ENCODE data around the gene DIMT1. TPM values are rescaled to one million over a fixed set of nuclear protein-coding genes. Genes with fewer than 3 reads are reported as not detected.

Gene DIMT1
- total RNA-seq, 1 donor from 2014 or later, result 20.2 TPM

DNA sequence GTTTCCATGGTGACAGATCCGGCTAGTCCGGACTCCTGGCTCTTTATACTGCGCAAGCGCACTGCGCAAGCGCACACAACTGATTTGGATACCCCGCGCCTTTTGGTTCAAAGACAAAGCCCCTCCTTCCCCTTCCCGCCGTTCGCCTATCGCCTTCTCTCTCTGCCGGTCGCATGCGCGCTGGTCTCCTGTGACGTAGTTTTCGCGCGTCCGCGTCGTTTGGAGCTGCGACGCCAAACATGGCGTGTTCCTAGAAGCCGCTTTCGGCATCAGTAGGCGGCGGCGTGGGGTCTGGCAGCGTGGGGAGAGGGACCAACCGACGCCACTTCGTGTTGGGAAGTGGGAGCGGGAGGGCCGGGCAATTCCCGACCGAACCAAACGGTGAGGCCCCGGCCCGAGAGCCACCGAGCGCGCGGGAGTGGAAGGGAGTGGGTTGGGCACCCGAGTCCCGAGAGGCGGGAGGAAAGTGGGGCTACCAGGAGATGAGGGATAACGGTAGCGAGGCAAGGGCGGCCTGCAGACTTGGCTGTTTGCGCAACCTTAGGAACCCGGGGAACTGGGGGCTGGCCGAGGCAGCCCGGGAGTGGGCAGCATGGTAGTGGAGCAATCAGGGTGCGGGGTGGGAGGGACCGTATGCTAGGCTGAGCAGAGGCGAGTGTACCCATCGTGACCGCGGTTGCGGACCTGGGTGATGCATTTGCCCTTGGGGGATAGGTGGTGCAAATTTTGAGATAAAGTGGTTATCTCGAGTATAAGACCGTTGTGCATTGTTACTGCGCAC is 9.0 kb upstream of the DIMT1 start, which contains the start of gene IPO11:
TSS of gene IPO11 (plus strand) at position 215 of the 781 bp plus-strand sequence. CDS start 24,517 bp downstream, outside the sequence.
- Mint-ChIP-seq H3K9me3 (ENCODE audit: low read depth) (no peaks in the 10 kb centered on the region), H3K4me1 (ENCODE audit: low read depth) (peaks cover 21% of the 10 kb centered on the region), H3K27me3 (ENCODE audit: low read depth) (no peaks in the 10 kb centered on the region), H3K27ac (ENCODE audit: unreplicated experiment) (peak within 1 kb of the TSS; percentile 95), H3K4me3 (ENCODE audit: unreplicated experiment) (peak within 1 kb of the TSS; percentile 88), H3K36me3 (ENCODE audit: low read depth) (no peaks in the 10 kb centered on the region)
- peak; percentile 99 for DNase-seq (ENCODE audit: low spot score)
- TF ChIP-seq, protein P1, sequence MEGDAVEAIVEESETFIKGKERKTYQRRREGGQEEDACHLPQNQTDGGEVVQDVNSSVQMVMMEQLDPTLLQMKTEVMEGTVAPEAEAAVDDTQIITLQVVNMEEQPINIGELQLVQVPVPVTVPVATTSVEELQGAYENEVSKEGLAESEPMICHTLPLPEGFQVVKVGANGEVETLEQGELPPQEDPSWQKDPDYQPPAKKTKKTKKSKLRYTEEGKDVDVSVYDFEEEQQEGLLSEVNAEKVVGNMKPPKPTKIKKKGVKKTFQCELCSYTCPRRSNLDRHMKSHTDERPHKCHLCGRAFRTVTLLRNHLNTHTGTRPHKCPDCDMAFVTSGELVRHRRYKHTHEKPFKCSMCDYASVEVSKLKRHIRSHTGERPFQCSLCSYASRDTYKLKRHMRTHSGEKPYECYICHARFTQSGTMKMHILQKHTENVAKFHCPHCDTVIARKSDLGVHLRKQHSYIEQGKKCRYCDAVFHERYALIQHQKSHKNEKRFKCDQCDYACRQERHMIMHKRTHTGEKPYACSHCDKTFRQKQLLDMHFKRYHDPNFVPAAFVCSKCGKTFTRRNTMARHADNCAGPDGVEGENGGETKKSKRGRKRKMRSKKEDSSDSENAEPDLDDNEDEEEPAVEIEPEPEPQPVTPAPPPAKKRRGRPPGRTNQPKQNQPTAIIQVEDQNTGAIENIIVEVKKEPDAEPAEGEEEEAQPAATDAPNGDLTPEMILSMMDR (IDR thresholded peaks at IDR 0.05), result peak; percentile 21

DNA sequence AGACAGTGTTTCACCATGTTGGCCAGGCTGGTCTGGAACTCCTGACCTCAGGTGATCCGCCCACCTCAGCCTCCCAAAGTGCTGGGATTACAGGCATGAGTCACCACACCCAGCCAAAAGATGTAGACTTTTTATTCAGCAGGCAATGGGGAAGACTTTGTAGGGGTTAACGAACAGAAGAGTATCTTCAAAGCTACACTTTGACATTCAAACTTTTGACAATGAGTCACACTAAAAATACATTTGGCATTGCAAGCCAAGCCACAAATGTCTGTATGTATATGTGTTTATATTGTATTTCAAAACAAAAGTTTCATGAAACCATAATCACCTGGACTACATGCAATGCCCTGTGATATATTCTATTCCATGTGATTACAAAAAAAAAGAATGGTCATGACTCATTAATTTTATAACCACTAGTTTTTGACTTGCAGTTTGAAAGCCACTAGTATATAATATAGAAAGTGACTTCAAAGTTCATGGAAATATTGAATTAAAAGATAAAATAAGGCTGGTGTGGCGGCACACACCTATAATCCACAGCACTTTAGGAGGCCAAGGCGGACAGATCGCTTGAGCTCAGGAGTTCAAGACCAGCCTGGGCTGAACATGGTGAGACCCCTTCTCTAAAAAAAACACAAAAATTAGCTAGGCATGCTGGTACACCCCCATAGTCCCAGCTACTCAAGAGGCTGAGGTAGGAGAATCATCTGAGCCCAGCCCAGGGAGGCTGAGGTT is 8.3 kb downstream of the DIMT1 start:
- no peak for DNase-seq (ENCODE audit: low spot score)
- Mint-ChIP-seq H3K27me3 (ENCODE audit: low read depth) (no peaks in the 10 kb centered on the region), H3K27ac (ENCODE audit: unreplicated experiment) (no peak overlapping the region), H3K36me3 (ENCODE audit: low read depth) (peaks cover 19% of the 10 kb centered on the region), H3K4me3 (ENCODE audit: unreplicated experiment) (no peak overlapping the region), H3K9me3 (ENCODE audit: low read depth) (no peaks in the 10 kb centered on the region), H3K4me1 (ENCODE audit: low read depth) (no peaks in the 10 kb centered on the region)
- TF ChIP-seq, protein P1 (IDR thresholded peaks at IDR 0.05), result no peak

DNA sequence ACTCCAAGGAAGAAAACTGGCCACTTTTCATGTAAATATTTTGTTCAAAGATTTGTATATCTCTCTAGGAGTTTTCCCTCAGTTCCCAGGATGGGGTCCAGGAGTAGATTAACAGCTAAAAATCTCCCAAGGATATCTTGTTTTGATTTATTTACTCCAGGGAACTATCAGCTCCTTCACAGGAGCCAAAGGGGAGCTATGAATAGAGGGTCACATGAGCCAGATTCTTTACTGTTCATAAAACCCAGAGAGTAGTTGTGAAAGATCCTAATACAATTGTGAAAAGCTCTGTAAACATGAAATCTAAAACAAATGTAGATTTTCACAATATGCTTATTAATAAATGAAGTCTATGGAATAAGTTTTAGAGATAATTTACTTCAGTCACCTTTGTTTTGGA is 16.9 kb downstream of the DIMT1 start:
- Mint-ChIP-seq H3K27me3 (ENCODE audit: low read depth) (no peaks in the 10 kb centered on the region), H3K36me3 (ENCODE audit: low read depth) (peaks cover 16% of the 10 kb centered on the region), H3K9me3 (ENCODE audit: low read depth) (no peaks in the 10 kb centered on the region), H3K4me1 (ENCODE audit: low read depth) (no peaks in the 10 kb centered on the region), H3K27ac (ENCODE audit: unreplicated experiment) (no peak overlapping the region), H3K4me3 (ENCODE audit: unreplicated experiment) (no peak overlapping the region)
- DNase-seq (ENCODE audit: low spot score), result no peak
- TF ChIP-seq, protein P1 (IDR thresholded peaks at IDR 0.05), result no peak

DNA sequence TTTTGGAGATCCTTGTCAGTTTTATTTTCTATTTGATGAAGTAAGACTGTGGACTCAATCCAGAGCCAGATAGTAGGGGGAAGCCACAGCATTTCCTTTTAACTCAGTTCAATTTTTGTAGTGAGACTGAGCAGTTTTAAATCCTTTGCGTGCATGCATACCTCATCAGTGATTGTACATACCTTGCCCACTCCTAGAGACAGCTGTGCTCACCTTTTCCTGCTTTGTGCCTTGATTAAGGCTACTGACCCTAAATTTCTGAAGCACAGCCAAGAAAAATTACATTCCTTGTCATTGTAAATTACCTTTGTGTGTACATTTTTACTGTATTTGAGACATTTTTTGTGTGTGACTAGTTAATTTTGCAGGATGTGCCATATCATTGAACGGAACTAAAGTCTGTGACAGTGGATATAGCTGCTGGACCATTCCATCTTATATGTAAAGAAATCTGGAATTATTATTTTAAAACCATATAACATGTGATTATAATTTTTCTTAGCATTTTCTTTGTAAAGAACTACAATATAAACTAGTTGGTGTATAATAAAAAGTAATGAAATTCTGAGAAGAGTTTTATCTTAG is 17.8 kb downstream of the DIMT1 start:
- Mint-ChIP-seq H3K4me1 (ENCODE audit: low read depth) (no peaks in the 10 kb centered on the region), H3K9me3 (ENCODE audit: low read depth) (no peaks in the 10 kb centered on the region), H3K36me3 (ENCODE audit: low read depth) (peaks cover 20% of the 10 kb centered on the region), H3K27ac (ENCODE audit: unreplicated experiment) (no peak overlapping the region), H3K27me3 (ENCODE audit: low read depth) (no peaks in the 10 kb centered on the region), H3K4me3 (ENCODE audit: unreplicated experiment) (no peak overlapping the region)
- TF ChIP-seq, protein P1 (IDR thresholded peaks at IDR 0.05), result no peak
- no peak for DNase-seq (ENCODE audit: low spot score)

DNA sequence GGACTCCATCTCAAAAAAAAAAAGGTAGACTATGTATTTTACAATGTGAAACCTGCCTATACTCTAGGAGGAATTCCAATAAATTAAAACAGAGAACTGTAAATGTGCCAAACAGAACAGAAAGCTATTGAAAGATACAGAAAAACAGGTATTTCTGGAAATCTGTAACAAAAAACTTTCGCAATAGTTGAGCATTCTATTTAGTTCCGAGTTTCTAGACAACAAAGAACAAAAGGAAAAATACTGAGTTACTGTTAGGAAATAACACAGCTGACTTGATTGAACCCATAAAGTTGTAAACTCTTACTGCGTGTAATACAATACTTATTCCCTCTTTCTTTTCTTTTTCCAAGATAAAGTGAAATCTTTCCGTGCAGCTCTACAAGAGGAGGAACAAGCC is 18.6 kb downstream of the DIMT1 start:
- H3K4me1 Mint-ChIP-seq (ENCODE audit: low read depth), result no peaks in the 10 kb centered on the region
- H3K27me3 Mint-ChIP-seq (ENCODE audit: low read depth), result no peaks in the 10 kb centered on the region
- TF ChIP-seq, protein P1 (IDR thresholded peaks at IDR 0.05), result no peak
- DNase-seq (ENCODE audit: low spot score), result no peak
- H3K9me3 Mint-ChIP-seq (ENCODE audit: low read depth), result no peaks in the 10 kb centered on the region
- no peak overlapping the region for H3K4me3 Mint-ChIP-seq (ENCODE audit: unreplicated experiment)
- H3K36me3 Mint-ChIP-seq (ENCODE audit: low read depth), result peaks cover 24% of the 10 kb centered on the region
- H3K27ac Mint-ChIP-seq (ENCODE audit: unreplicated experiment), result no peak overlapping the region

Measured in chondrocyte (in vitro differentiated cells).